HCT116 (cell line): ENCODE measurements around the gene MCM9. TPM values are rescaled to one million over a fixed set of nuclear protein-coding genes. Genes with fewer than 3 reads are reported as not detected.

Experiments
- ATAC-seq: fragments of 200-7000 bp; cut with Tn5 transposase; 2 replicates; pipeline ENCODE4 v1.9.1; 2020; ENCODE audit warnings: mild to moderate bottlenecking, moderate library complexity
- BruUV-seq: library from RNA; stranded (reverse); fragments of 400-500 nt; replicated peaks from 2 replicates; lab custom pipeline; 2021; lab: Mats Ljungman, UMichigan
- CTCF ChIA-PET: fragments of 300-600 bp; sonication (Branson Sonifier 250); formaldehyde crosslinking; loops from one replicate; lab custom pipeline; 2021; ENCODE audit warnings: antibody characterized with exemption; lab: Charles Lee
- POLR2A ChIA-PET: fragments of 300-600, 350-600 bp; sonication (Branson Sonifier 250); formaldehyde crosslinking; loops from one replicate; lab custom pipeline; 2021; ENCODE audit warnings: antibody characterized with exemption; lab: Charles Lee
- RAD21 ChIA-PET, 2 experiments: fragments of 300-600 bp; sonication (Branson Sonifier 250); formaldehyde crosslinking; loops; one replicate each; lab custom pipeline; 2023; ENCODE audit warnings: low total read pairs in 2 of 2; ENCODE audit not compliant: uncharacterized antibody in 2 of 2, unreplicated experiment in 2 of 2, low non-redundant PET in 1 of 2; lab: Charles Lee
- DNase-seq: peaks from one replicate; pipeline ENCODE4 v3.0.0-alpha.2; 2010; ENCODE audit warnings: low read depth, low spot score
- H2AFZ ChIP-seq: fragments of 200-600 bp; shearing (Covaris generic), sonication (generic); 2 replicates; pipeline ENCODE4 v1.6.1; 2017; ENCODE audit warnings: low read depth, mixed run types, mixed read lengths, antibody characterized with exemption, low read length; ENCODE audit not compliant: poor library complexity, severe bottlenecking
- H3K27ac ChIP-seq: 2 replicates; pipeline ENCODE4 v1.5.1; 2012; ENCODE audit warnings: low read depth, low read length
- H3K27me3 ChIP-seq: fragments of 200-600 bp; sonication (generic); 2 replicates; pipeline ENCODE4 v1.6.1; 2016; ENCODE audit warnings: mixed run types, low read length, mixed read lengths; ENCODE audit not compliant: insufficient read depth
- H3K36me3 ChIP-seq, 2 experiments: fragments of 200-500 bp in 1 of 2; fragments of 200-600 bp in 1 of 2; sonication (Bioruptor generic) in 1 of 2; sonication (generic) in 1 of 2; 2 replicates each; pipeline versions ENCODE4 v1.5.1 to v1.6.1; 2014 to 2016; ENCODE audit warnings: low read length in 2 of 2, inconsistent platforms in 1 of 2, mixed read lengths in 1 of 2, mixed run types in 1 of 2; ENCODE audit not compliant: insufficient read depth in 2 of 2, control insufficient read depth in 1 of 2
- H3K4me1 ChIP-seq, 2 experiments: fragments of 200-600 bp in 1 of 2; sonication (generic) in 1 of 2; 2 replicates each; pipeline versions ENCODE4 v1.5.1 to v1.6.1; 2012 to 2017; ENCODE audit warnings: low read length in 2 of 2, inconsistent platforms in 1 of 2, mild to moderate bottlenecking in 1 of 2, mixed read lengths in 1 of 2, mixed run types in 1 of 2, moderate library complexity in 1 of 2; ENCODE audit not compliant: insufficient read depth in 2 of 2, control insufficient read depth in 1 of 2
- H3K4me2 ChIP-seq: fragments of 200-600 bp; sonication (generic); 2 replicates; pipeline ENCODE4 v1.6.1; 2017; ENCODE audit warnings: mixed run types, low read length, mixed read lengths
- H3K4me3 ChIP-seq, 2 experiments: fragments of 200-600 bp in 1 of 2; sonication (generic) in 1 of 2; replicated peaks in 1 of 2; 2 replicates each; pipeline ENCODE4 v1.5.1; 2011 to 2016; ENCODE audit warnings: low read length in 2 of 2, control low read depth in 1 of 2, low read depth in 1 of 2, mild to moderate bottlenecking in 1 of 2, mixed read lengths in 1 of 2, mixed run types in 1 of 2
- H3K79me2 ChIP-seq: fragments of 200-600 bp; sonication (generic); 2 replicates; pipeline ENCODE4 v1.6.1; 2017; ENCODE audit warnings: mild to moderate bottlenecking, mixed run types, low read length, moderate library complexity, mixed read lengths; ENCODE audit not compliant: insufficient read depth
- H3K9ac ChIP-seq: fragments of 200-600 bp; sonication (generic); 2 replicates; pipeline ENCODE4 v1.6.1; 2016; ENCODE audit warnings: low read length, mixed read lengths
- H3K9me2 ChIP-seq: fragments of 200-600 bp; sonication (generic), shearing (Covaris generic); 2 replicates; pipeline ENCODE4 v1.6.1; 2017; ENCODE audit warnings: mixed run types, mild to moderate bottlenecking, moderate library complexity; ENCODE audit not compliant: insufficient read depth
- H3K9me3 ChIP-seq, 2 experiments: fragments of 200-500 bp in 1 of 2; fragments of 200-600 bp in 1 of 2; sonication (Bioruptor generic) in 1 of 2; sonication (generic) in 1 of 2; 2 replicates each; pipeline ENCODE4 v1.6.1; 2014 to 2017; ENCODE audit warnings: low read length in 2 of 2, mixed read lengths in 2 of 2, inconsistent platforms in 1 of 2, low read depth in 1 of 2, mild to moderate bottlenecking in 1 of 2, mixed run types in 1 of 2, moderate library complexity in 1 of 2; ENCODE audit not compliant: control insufficient read depth in 1 of 2, insufficient read depth in 1 of 2
- H4K20me1 ChIP-seq: fragments of 200-600 bp; sonication (generic), shearing (Covaris generic); 2 replicates; pipeline ENCODE4 v1.6.1; 2017; ENCODE audit warnings: mixed run types, mild to moderate bottlenecking, moderate library complexity; ENCODE audit not compliant: insufficient read depth
- ELF1 ChIP-seq: IDR thresholded peaks from 2 replicates; pipeline ENCODE4 v1.6.1; 2012; ENCODE audit warnings: low read depth, borderline replicate concordance
- POLR2AphosphoS5 ChIP-seq: IDR thresholded peaks from 2 replicates; pipeline ENCODE4 v1.6.1; 2011; ENCODE audit warnings: mild to moderate bottlenecking, low read depth, low read length, moderate library complexity
- REST ChIP-seq: IDR thresholded peaks from 2 replicates; pipeline ENCODE4 v1.6.1; 2012; ENCODE audit warnings: low read depth
- SIN3A ChIP-seq: IDR thresholded peaks from 2 replicates; pipeline ENCODE4 v1.6.1; 2012; ENCODE audit warnings: low read depth
- SRF ChIP-seq: IDR thresholded peaks from 2 replicates; pipeline ENCODE4 v1.6.1; 2012; ENCODE audit warnings: low read depth
- YY1 ChIP-seq: IDR thresholded peaks from 2 replicates; pipeline ENCODE4 v1.6.1; 2011; ENCODE audit warnings: low read length, low read depth, moderate library complexity, mild to moderate bottlenecking; ENCODE audit not compliant: insufficient replicate concordance; ENCODE audit errors: extremely low read depth
- ZFX ChIP-seq: fragments of 450-650 bp; IDR thresholded peaks from 2 replicates; pipeline ENCODE4 v1.6.1; 2017
- intact Hi-C: fragments of 100-400 bp; cut with micrococcal nuclease; formaldehyde crosslinking; loops from 2 replicates; pipeline ENCODE4 v1.10.0; 2022
- total RNA-seq: library from RNA; stranded (reverse); gene quantifications from one replicate; pipeline ENCODE4 v1.2.1, GENCODE V29; 2021; ENCODE audit not compliant: unreplicated experiment

MCM9 gene
- total RNA-seq, 1 experiment from 2014 or later, result 13.6 TPM

GRCh38 chr6:118829817-118830478, 105.0 kb downstream of the MCM9 start:
- ChIA-PET POLR2A (no interaction called here), RAD21 (no interaction called here)
- Histone ChIP-seq H3K4me3 (no peak overlapping the region), H3K27me3 (no peaks in the 10 kb centered on the region), H2AFZ (no peak overlapping the region), H3K9ac (no peak overlapping the region), H3K4me2 (no peak overlapping the region), H3K4me1 (no peaks in the 10 kb centered on the region), H3K9me3 (no peaks in the 10 kb centered on the region)
- intact Hi-C loops, result no loop called here
- no peak for ATAC-seq
- no peak for TF ChIP-seq SIN3A
- no peak for TF ChIP-seq REST
- TF ChIP-seq ZFX, result no peak
- TF ChIP-seq SRF, result no peak
- no peak for TF ChIP-seq ELF1
- no peak for TF ChIP-seq POLR2AphosphoS5
- no peak for TF ChIP-seq YY1
- TF ChIP-seq, all 23 proteins: peak for 0
- Histone ChIP-seq H3K79me2 (no peaks in the 10 kb centered on the region), H3K9me2 (no peaks in the 10 kb centered on the region), H3K27ac (no peak overlapping the region), H4K20me1 (no peaks in the 10 kb centered on the region), H3K36me3 (peaks cover 0 to 12% of the 10 kb centered on the region in 2 experiments; a peak in 2 of 4 replicates)
- no TSS peak for BruUV-seq
- DNase-seq, result no peak
- CTCF ChIA-PET, result no interaction called here
